Panc1 (cell line): ENCODE measurements around the gene GCFC2. TPM values are rescaled to one million over a fixed set of nuclear protein-coding genes. Genes with fewer than 3 reads are reported as not detected.

Source experiments
- ATAC-seq: fragments of 200-7000 bp; cut with Tn5 transposase; 2 replicates; pipeline ENCODE4 v1.9.1; 2020; ENCODE audit warnings: mild to moderate bottlenecking, moderate library complexity
- BruUV-seq: library from RNA; stranded (reverse); fragments of 400-500 nt; replicated peaks from 2 replicates; lab custom pipeline; 2021; lab: Mats Ljungman, UMichigan
- CTCF ChIA-PET: fragments of 300-600 bp; sonication (Branson Sonifier 250); formaldehyde crosslinking; loops from one replicate; lab custom pipeline; 2022; ENCODE audit warnings: antibody characterized with exemption; lab: Charles Lee
- POLR2A ChIA-PET: fragments of 300-600 bp; sonication (Branson Sonifier 250); formaldehyde crosslinking; loops from one replicate; lab custom pipeline; 2022; ENCODE audit warnings: antibody characterized with exemption; lab: Charles Lee
- DNase-seq: peaks from one replicate; pipeline ENCODE4 v3.0.0-alpha.2; 2010; ENCODE audit warnings: low read depth, low spot score
- H3K27ac ChIP-seq: 2 replicates; pipeline ENCODE4 v1.5.1; 2011; ENCODE audit warnings: mild to moderate bottlenecking, low read length, inconsistent platforms
- H3K27me3 ChIP-seq: fragments of 200-500 bp; sonication (Bioruptor generic); 2 replicates; pipeline ENCODE4 v1.6.0; 2014; ENCODE audit warnings: low read length, inconsistent platforms; ENCODE audit not compliant: control insufficient read depth, insufficient read depth
- H3K36me3 ChIP-seq: fragments of 200-500 bp; sonication (Bioruptor generic); 2 replicates; pipeline ENCODE4 v1.5.1; 2014; ENCODE audit warnings: inconsistent platforms, mild to moderate bottlenecking, low read length, moderate library complexity; ENCODE audit not compliant: control insufficient read depth, insufficient read depth
- H3K4me1 ChIP-seq: 2 replicates; pipeline ENCODE4 v1.5.1; 2011; ENCODE audit warnings: inconsistent platforms, mild to moderate bottlenecking, low read length, moderate library complexity; ENCODE audit not compliant: control insufficient read depth, insufficient read depth
- H3K4me3 ChIP-seq, 2 experiments: 2 replicates each; pipeline ENCODE4 v1.5.1; 2011 to 2012; ENCODE audit warnings: low read depth in 2 of 2, low read length in 2 of 2, mild to moderate bottlenecking in 2 of 2, inconsistent platforms in 1 of 2, moderate library complexity in 1 of 2
- H3K9me3 ChIP-seq: fragments of 200-500 bp; sonication (Bioruptor generic); 2 replicates; pipeline ENCODE4 v1.5.1; 2014; ENCODE audit warnings: low read depth, mild to moderate bottlenecking, inconsistent platforms, low read length, moderate library complexity; ENCODE audit not compliant: control insufficient read depth, insufficient read depth
- CTCF ChIP-seq: fragments of 450-650 bp; IDR thresholded peaks from 2 replicates; pipeline ENCODE4 v1.5.1; 2017; ENCODE audit warnings: mild to moderate bottlenecking
- POLR2AphosphoS5 ChIP-seq: IDR thresholded peaks from 2 replicates; pipeline ENCODE4 v1.6.1; 2012; ENCODE audit warnings: mild to moderate bottlenecking, low read depth, low read length, moderate library complexity
- REST ChIP-seq, 2 experiments: IDR thresholded peaks; 2 replicates each; pipeline ENCODE4 v1.6.1; 2011 to 2012; ENCODE audit warnings: low read depth in 2 of 2, control low read depth in 1 of 2, low read length in 1 of 2, mild to moderate bottlenecking in 1 of 2, moderate library complexity in 1 of 2; ENCODE audit not compliant: insufficient read depth in 1 of 2
- SIN3A ChIP-seq: IDR thresholded peaks from 2 replicates; pipeline ENCODE4 v1.6.1; 2012; ENCODE audit warnings: low read depth, mild to moderate bottlenecking, low read length, moderate library complexity, borderline replicate concordance; ENCODE audit not compliant: insufficient read depth
- TCF7L2 ChIP-seq: IDR thresholded peaks from 2 replicates; pipeline ENCODE4 v1.6.1; 2011; ENCODE audit warnings: mild to moderate bottlenecking, low read depth, low read length, inconsistent platforms
- in situ Hi-C: cut with HindIII; loops from 2 replicates; pipeline ENCODE4 v1.10.0; 2016; ENCODE audit warnings: low sequenced_read_pairs, low pct_unique_long_range_greater_than_20kb
- intact Hi-C: fragments of 100-400 bp; cut with micrococcal nuclease; formaldehyde crosslinking; loops from one replicate; pipeline ENCODE4 v1.10.0; 2022; ENCODE audit not compliant: unreplicated experiment
- total RNA-seq: library from RNA; stranded (reverse); gene quantifications from one replicate; pipeline ENCODE4 v1.2.1, GENCODE V29; 2021; ENCODE audit not compliant: unreplicated experiment

Gene GCFC2
- total RNA-seq, 1 experiment from 2014 or later = 26.3 TPM

GRCh38 chr2:75656563-75656962, 54.2 kb downstream of the GCFC2 start:
- CTCF ChIA-PET = interaction anchor here (0.6 kb wide), 1 partner anchor 23 kb away, joined by 4 read pairs; no protein-coding TSS in a partner anchor
- POLR2A ChIA-PET = interaction anchor here (0.6 kb wide), 1 partner anchor 99 kb away, joined by 3 read pairs; no protein-coding TSS in a partner anchor
- no peak overlapping the region for H3K4me3 ChIP-seq
- H3K36me3 ChIP-seq = peaks cover 39% of the 10 kb centered on the region
- in situ Hi-C loops = no loop called here
- H3K4me1 ChIP-seq = no peaks in the 10 kb centered on the region
- ATAC-seq (no peak), DNase-seq (no peak)
- no peaks in the 10 kb centered on the region for H3K27me3 ChIP-seq
- BruUV-seq = TSS peak; percentile 3
- no peak for TF ChIP-seq CTCF
- TF ChIP-seq SIN3A = no peak
- TF ChIP-seq TCF7L2 = no peak
- no peak for TF ChIP-seq POLR2AphosphoS5
- no peak for TF ChIP-seq REST (IDR thresholded peaks at IDR 0.05; ENCODE audit: insufficient read depth in 1 of 2, low read depth in 2 of 2, low read length in 1 of 2)
- intact Hi-C loops = no loop called here
- H3K27ac ChIP-seq = no peak overlapping the region
- H3K9me3 ChIP-seq = no peaks in the 10 kb centered on the region

GRCh38 chr2:75655861-75656260, 54.9 kb downstream of the GCFC2 start:
- no TSS peak for BruUV-seq
- Histone ChIP-seq H3K27ac (no peak overlapping the region), H3K4me3 (no peak overlapping the region), H3K4me1 (no peaks in the 10 kb centered on the region), H3K27me3 (no peaks in the 10 kb centered on the region), H3K36me3 (peaks cover 41% of the 10 kb centered on the region), H3K9me3 (no peaks in the 10 kb centered on the region)
- ChIA-PET POLR2A (no interaction called here), CTCF (no interaction called here)
- no peak for DNase-seq
- in situ Hi-C loops (no loop called here), intact Hi-C loops (no loop called here)
- no peak for TF ChIP-seq POLR2AphosphoS5
- TF ChIP-seq SIN3A = no peak
- no peak for ATAC-seq

- DNase-seq (no peak), ATAC-seq (no peak)
- TF ChIP-seq SIN3A = no peak
- TF ChIP-seq REST (IDR thresholded peaks at IDR 0.05; ENCODE audit: insufficient read depth in 1 of 2, low read depth in 2 of 2, low read length in 1 of 2) = no peak
- TF ChIP-seq TCF7L2 = no peak
- peak; percentile 31 for TF ChIP-seq CTCF
- H3K4me1 ChIP-seq = no peaks in the 10 kb centered on the region
- BruUV-seq = no TSS peak
- H3K27ac ChIP-seq = no peak overlapping the region
- H3K4me3 ChIP-seq = no peak overlapping the region
- intact Hi-C loops (no loop called here), in situ Hi-C loops (no loop called here)
- H3K27me3 ChIP-seq = no peaks in the 10 kb centered on the region
- ChIA-PET POLR2A (no interaction called here), CTCF (no interaction called here)
- no peaks in the 10 kb centered on the region for H3K9me3 ChIP-seq
- peaks cover 48% of the 10 kb centered on the region for H3K36me3 ChIP-seq
Observed at GRCh38 chr2:75654012-75654411, 56.7 kb downstream of the GCFC2 start.
